ENCODE data around the gene TPP2.

GRCh38 chr13:102550507-102550906, 46.3 kb upstream of the TPP2 start:
- no peak for TF ChIP-seq CTCF (IDR thresholded peaks at IDR 0.05)
- no peak for TF ChIP-seq POLR2A (IDR thresholded peaks at IDR 0.05)

All from right lobe of liver (tissue), 4 donors.